Liver (tissue), 9 donors: Measurements from ENCODE around the gene SPTB. TPM values are rescaled to one million over a fixed set of nuclear protein-coding genes. Genes with fewer than 3 reads are reported as not detected.

Experiments used
- DNase-seq: peaks from one replicate; pipeline ENCODE4 v3.0.0-alpha.2; 2017; ENCODE audit warnings: low spot score
- H3K27ac ChIP-seq, 2 donors: one replicate each; pipeline ENCODE4 v1.7.0; 2013; ENCODE audit warnings: inconsistent platforms in 2 of 2, low read length in 2 of 2, control low read depth in 1 of 2, low read depth in 1 of 2, mild to moderate bottlenecking in 1 of 2
- H3K27me3 ChIP-seq, 4 donors: one replicate each; pipeline versions ENCODE4 v1.6.1 to v1.7.0; 2013; ENCODE audit warnings: low read length in 3 of 4, inconsistent platforms in 1 of 4, mild to moderate bottlenecking in 1 of 4, moderate library complexity in 1 of 4; ENCODE audit not compliant: control insufficient read depth in 4 of 4, insufficient read depth in 4 of 4
- H3K36me3 ChIP-seq, 4 donors: one replicate each; pipeline versions ENCODE4 v1.6.1 to v1.7.0; 2013; ENCODE audit warnings: low read length in 3 of 4, mild to moderate bottlenecking in 3 of 4, low read depth in 1 of 4, moderate library complexity in 1 of 4; ENCODE audit not compliant: control insufficient read depth in 4 of 4, insufficient read depth in 3 of 4
- H3K4me1 ChIP-seq, 4 donors: one replicate each; pipeline versions ENCODE4 v1.6.1 to v1.7.0; 2013; ENCODE audit warnings: low read length in 3 of 4, mild to moderate bottlenecking in 3 of 4, moderate library complexity in 1 of 4; ENCODE audit not compliant: control insufficient read depth in 4 of 4, insufficient read depth in 4 of 4
- H3K4me3 ChIP-seq, 3 donors: one replicate each; pipeline versions ENCODE4 v1.6.1 to v1.7.0; 2013; ENCODE audit warnings: low read length in 3 of 3, control low read depth in 1 of 3, low read depth in 1 of 3, mild to moderate bottlenecking in 1 of 3
- H3K9ac ChIP-seq, 2 donors: one replicate each; pipeline ENCODE4 v1.7.0; 2013; ENCODE audit warnings: low read length in 2 of 2, mild to moderate bottlenecking in 2 of 2, moderate library complexity in 2 of 2, control low read depth in 1 of 2, low read depth in 1 of 2
- H3K9me3 ChIP-seq, 4 donors: one replicate each; pipeline versions ENCODE4 v1.6.1 to v1.7.0; 2013; ENCODE audit warnings: low read length in 3 of 4; ENCODE audit not compliant: control insufficient read depth in 4 of 4
- ATF3 ChIP-seq: IDR thresholded peaks from 2 replicates; pipeline ENCODE4 v1.6.1; 2016; ENCODE audit warnings: antibody characterized with exemption
- EGR1 ChIP-seq, 2 donors: IDR thresholded peaks; 2 replicates each; pipeline ENCODE4 v1.6.1; 2016 to 2018; ENCODE audit warnings: antibody characterized with exemption in 2 of 2, low read depth in 2 of 2
- FOXA1 ChIP-seq: IDR thresholded peaks from 2 replicates; pipeline ENCODE4 v1.6.1; 2016; ENCODE audit warnings: antibody characterized with exemption
- FOXA2 ChIP-seq: IDR thresholded peaks from 2 replicates; pipeline ENCODE4 v1.6.1; 2016; ENCODE audit warnings: antibody characterized with exemption
- GABPA ChIP-seq, 2 donors: IDR thresholded peaks in 1 of 2; conservative IDR thresholded peaks in 1 of 2; 2 replicates each; pipeline ENCODE4 v1.6.1; 2016; ENCODE audit warnings: antibody characterized with exemption in 2 of 2, mild to moderate bottlenecking in 1 of 2, moderate library complexity in 1 of 2
- HNF4A ChIP-seq, 2 donors: conservative IDR thresholded peaks; 2 replicates each; pipeline ENCODE4 v1.6.1; 2016; ENCODE audit warnings: antibody characterized with exemption in 2 of 2, mild to moderate bottlenecking in 2 of 2
- HNF4G ChIP-seq: IDR thresholded peaks from 2 replicates; pipeline ENCODE4 v1.6.1; 2016; ENCODE audit warnings: antibody characterized with exemption
- JUND ChIP-seq, 2 donors: IDR thresholded peaks; 2 replicates each; pipeline ENCODE4 v1.6.1; 2016; ENCODE audit warnings: antibody characterized with exemption in 2 of 2
- NR2F2 ChIP-seq: IDR thresholded peaks from 2 replicates; pipeline ENCODE4 v1.6.1; 2016; ENCODE audit warnings: antibody characterized with exemption
- RAD21 ChIP-seq, 2 donors: IDR thresholded peaks; 2 replicates each; pipeline ENCODE4 v1.6.1; 2016; ENCODE audit warnings: antibody characterized with exemption in 2 of 2, mild to moderate bottlenecking in 2 of 2
- REST ChIP-seq: IDR thresholded peaks from 2 replicates; pipeline ENCODE4 v1.6.1; 2016; ENCODE audit warnings: antibody characterized with exemption, mild to moderate bottlenecking
- RXRA ChIP-seq, 2 donors: IDR thresholded peaks; 2 replicates each; pipeline ENCODE4 v1.6.1; 2017 to 2018; ENCODE audit warnings: antibody characterized with exemption in 2 of 2, mild to moderate bottlenecking in 1 of 2
- SP1 ChIP-seq: IDR thresholded peaks from 2 replicates; pipeline ENCODE4 v1.6.1; 2018; ENCODE audit warnings: antibody characterized with exemption, mild to moderate bottlenecking
- TAF1 ChIP-seq: conservative IDR thresholded peaks from 2 replicates; pipeline ENCODE4 v1.6.1; 2016; ENCODE audit warnings: antibody characterized with exemption, mild to moderate bottlenecking
- YY1 ChIP-seq: IDR thresholded peaks from 2 replicates; pipeline ENCODE4 v1.6.1; 2016; ENCODE audit warnings: antibody characterized with exemption, mild to moderate bottlenecking
- ZBTB33 ChIP-seq: IDR thresholded peaks from 2 replicates; pipeline ENCODE4 v1.6.1; 2016; ENCODE audit warnings: antibody characterized with exemption
- WGBS: extraction: QIAGEN DNeasy Blood & Tissue Kit; methylation state at CpG from one replicate; pipeline ENCODE4 v1.1.7; 2013; 5-methylcytosine and 5-hydroxymethylcytosine counted together
- polyA plus RNA-seq, 2 donors: library from polyadenylated mRNA; stranded (reverse) in 1 of 2; unstranded in 1 of 2; fragments of 200-250 nt in 1 of 2; fragments of >200 nt in 1 of 2; fragmentation: Nextera tagmentation in 1 of 2; extraction: Ambion mirVana in 1 of 2; gene quantifications; one replicate each; pipeline versions ENCODE4 v1.2.1 to v1.2.3, GENCODE V29; 2013 to 2015
- total RNA-seq, 2 donors: library from RNA; depleted of rRNA; stranded (reverse); fragments of >200 nt; gene quantifications; one replicate each; pipeline ENCODE4 v1.2.3, GENCODE V29; 2014
- TF ChIP-seq, protein P1 (sequence below): fragments of 150-350 bp; IDR thresholded peaks from 2 replicates; pipeline ENCODE4 v1.5.1; 2017; ENCODE audit warnings: improper control_type of control experiment, low read depth, low read length; ENCODE audit not compliant: missing input control
- TF ChIP-seq, protein P2 (sequence below): IDR thresholded peaks from 2 replicates; pipeline ENCODE4 v1.6.1; 2016; ENCODE audit warnings: antibody characterized with exemption
- donor health status: healthy.
- donor health status: healthy.
- donor health status: healthy.
- donor health status: healthy.
- donor health status: healthy.

The SPTB gene
- total and polyA plus RNA-seq, 4 donors = 0.12 to 332 (median 0.26) TPM

DNA sequence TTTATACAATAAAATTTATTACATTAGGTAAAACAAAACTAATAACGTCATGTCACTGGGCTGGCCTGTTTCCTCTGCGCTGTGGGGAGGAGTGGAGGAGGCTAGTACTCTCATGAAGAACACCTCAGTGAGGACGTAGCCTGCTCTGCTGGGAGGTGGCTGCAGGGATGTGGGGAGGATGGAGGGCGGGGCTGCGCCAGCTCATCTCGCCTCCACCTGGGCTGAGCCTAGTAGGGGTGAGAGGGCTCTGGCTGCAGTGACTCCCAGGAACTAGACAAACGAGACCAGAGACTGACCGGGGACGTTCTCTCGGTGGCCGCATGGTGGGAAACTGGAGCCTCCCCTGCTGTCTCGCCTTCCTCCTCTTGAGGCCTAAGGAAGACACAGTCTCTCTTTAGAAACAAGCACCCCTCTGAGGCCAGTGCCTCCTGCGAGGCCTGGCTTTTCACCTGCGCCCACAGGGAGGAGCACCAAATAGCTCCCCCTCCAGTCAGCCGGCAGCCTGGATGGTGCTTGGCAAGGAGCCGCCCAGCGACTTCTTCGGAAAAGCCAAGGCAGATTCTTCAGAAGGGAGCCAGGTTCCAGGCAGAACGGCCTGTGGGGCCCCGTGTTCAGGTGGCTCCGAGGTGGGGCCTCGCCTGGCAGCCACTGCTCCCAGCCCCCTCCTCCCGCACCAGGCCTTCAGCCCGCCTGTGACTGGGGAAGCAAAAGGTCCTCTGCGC is 113.1 kb downstream of the SPTB start:
- no peaks in the 10 kb centered on the region for H3K27me3 ChIP-seq
- no peak overlapping the region for H3K4me3 ChIP-seq
- no peaks in the 10 kb centered on the region for H3K36me3 ChIP-seq
- H3K9me3 ChIP-seq = no peaks in the 10 kb centered on the region
- no peak overlapping the region for H3K9ac ChIP-seq
- TF ChIP-seq GABPA (IDR thresholded peaks at IDR 0.05 in 1 of 2, conservative IDR thresholded peaks at IDR 0.05 in 1 of 2) = no peak
- TF ChIP-seq SP1 = no peak
- no peak for TF ChIP-seq ATF3
- no peak for TF ChIP-seq HNF4G
- TF ChIP-seq EGR1 (IDR thresholded peaks at IDR 0.05; ENCODE audit: low read depth in 2 of 2) = no peak
- no peak for TF ChIP-seq NR2F2
- no peak for TF ChIP-seq RXRA (IDR thresholded peaks at IDR 0.05)
- TF ChIP-seq ZBTB33 = no peak
- TF ChIP-seq, protein P1, sequence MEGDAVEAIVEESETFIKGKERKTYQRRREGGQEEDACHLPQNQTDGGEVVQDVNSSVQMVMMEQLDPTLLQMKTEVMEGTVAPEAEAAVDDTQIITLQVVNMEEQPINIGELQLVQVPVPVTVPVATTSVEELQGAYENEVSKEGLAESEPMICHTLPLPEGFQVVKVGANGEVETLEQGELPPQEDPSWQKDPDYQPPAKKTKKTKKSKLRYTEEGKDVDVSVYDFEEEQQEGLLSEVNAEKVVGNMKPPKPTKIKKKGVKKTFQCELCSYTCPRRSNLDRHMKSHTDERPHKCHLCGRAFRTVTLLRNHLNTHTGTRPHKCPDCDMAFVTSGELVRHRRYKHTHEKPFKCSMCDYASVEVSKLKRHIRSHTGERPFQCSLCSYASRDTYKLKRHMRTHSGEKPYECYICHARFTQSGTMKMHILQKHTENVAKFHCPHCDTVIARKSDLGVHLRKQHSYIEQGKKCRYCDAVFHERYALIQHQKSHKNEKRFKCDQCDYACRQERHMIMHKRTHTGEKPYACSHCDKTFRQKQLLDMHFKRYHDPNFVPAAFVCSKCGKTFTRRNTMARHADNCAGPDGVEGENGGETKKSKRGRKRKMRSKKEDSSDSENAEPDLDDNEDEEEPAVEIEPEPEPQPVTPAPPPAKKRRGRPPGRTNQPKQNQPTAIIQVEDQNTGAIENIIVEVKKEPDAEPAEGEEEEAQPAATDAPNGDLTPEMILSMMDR = no peak
- no peak for TF ChIP-seq TAF1
- no peak for TF ChIP-seq REST
- TF ChIP-seq YY1 = no peak
- TF ChIP-seq FOXA2 = no peak
- TF ChIP-seq FOXA1 = no peak
- TF ChIP-seq, protein P2, sequence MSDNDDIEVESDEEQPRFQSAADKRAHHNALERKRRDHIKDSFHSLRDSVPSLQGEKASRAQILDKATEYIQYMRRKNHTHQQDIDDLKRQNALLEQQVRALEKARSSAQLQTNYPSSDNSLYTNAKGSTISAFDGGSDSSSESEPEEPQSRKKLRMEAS = no peak
- TF ChIP-seq RAD21 (IDR thresholded peaks at IDR 0.05) = no peak
- TF ChIP-seq HNF4A (conservative IDR thresholded peaks at IDR 0.05) = no peak
- TF ChIP-seq JUND (IDR thresholded peaks at IDR 0.05) = no peak
- H3K4me1 ChIP-seq = peaks cover 0 to 9% (median 4%) of the 10 kb centered on the region in 4 donors
- DNase-seq = no peak
- no peak overlapping the region for H3K27ac ChIP-seq
- 93% methylated on average over 25 of the region's 25 CpGs for WGBS
